ENCODE measurements around the gene MTFR1L. TPM values are rescaled to one million over a fixed set of nuclear protein-coding genes. Genes with fewer than 3 reads are reported as not detected.

MTFR1L gene
- total RNA-seq, 1 donor from 2014 or later: 46.3 TPM

DNA sequence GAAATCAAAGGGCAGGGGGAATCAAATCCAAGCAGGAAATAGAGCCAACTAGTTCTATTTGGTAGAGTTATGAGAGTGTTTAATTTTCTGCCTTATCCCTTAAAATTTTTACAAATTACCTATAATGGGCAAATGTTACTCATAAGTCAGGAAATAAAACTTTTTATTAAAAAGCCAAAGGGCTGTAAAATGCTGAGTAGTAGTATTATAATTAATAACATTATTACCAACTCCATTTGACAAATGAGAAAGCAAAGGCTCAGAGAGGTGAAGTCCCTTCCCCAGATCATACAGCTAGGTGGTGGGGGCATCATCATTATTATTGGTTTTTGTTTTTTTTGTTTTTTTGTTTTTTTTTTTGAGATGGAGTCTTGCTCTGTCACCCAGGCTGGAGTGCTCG, 16.4 kb upstream of the MTFR1L start:
- TF ChIP-seq, protein P1, sequence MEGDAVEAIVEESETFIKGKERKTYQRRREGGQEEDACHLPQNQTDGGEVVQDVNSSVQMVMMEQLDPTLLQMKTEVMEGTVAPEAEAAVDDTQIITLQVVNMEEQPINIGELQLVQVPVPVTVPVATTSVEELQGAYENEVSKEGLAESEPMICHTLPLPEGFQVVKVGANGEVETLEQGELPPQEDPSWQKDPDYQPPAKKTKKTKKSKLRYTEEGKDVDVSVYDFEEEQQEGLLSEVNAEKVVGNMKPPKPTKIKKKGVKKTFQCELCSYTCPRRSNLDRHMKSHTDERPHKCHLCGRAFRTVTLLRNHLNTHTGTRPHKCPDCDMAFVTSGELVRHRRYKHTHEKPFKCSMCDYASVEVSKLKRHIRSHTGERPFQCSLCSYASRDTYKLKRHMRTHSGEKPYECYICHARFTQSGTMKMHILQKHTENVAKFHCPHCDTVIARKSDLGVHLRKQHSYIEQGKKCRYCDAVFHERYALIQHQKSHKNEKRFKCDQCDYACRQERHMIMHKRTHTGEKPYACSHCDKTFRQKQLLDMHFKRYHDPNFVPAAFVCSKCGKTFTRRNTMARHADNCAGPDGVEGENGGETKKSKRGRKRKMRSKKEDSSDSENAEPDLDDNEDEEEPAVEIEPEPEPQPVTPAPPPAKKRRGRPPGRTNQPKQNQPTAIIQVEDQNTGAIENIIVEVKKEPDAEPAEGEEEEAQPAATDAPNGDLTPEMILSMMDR (IDR thresholded peaks at IDR 0.05; ENCODE audit: insufficient read depth, low read length, poor library complexity, severe bottlenecking): no peak
- Histone ChIP-seq H3K36me3 (ENCODE audit: control insufficient read depth, insufficient read depth, low read length) (no peaks in the 10 kb centered on the region), H3K27me3 (ENCODE audit: control insufficient read depth, insufficient read depth, low read length) (no peaks in the 10 kb centered on the region), H3K4me3 (ENCODE audit: low read depth, low read length) (no peak overlapping the region)
- no peak for DNase-seq (ENCODE audit: low read depth)

DNA sequence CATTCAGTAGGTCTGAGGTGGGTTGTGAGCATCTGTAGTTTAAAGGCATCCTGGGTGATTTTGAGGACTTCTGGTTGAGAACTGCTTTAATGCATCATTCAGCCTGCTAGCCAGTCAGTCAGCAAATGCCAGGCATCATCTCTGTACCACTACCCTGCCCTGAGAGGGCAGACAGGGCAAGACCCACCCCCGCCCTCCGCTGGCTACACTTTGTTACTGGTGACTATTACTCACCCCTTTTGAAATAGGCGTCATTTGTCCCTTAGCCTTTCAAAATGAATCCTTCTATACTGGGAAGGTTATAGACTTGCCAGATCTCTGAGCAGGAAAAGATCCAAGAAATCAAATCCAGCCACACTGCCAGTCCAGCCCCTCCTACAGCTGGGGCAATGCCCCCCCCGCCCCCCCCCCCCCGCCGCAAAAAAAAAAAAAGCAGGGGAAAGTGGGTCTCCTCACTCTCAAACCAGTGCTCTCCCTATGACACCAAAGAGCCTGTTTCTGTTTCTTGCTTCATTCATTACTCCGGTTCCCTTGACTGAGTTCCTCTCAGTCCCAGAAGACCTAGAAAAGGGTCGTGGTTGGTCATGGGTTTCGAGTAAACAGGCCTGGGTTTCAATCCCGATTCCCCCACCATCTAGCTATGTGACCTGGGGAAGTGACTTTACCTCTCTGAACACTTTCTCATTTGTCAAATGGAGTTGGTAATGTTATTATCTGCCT, 15.3 kb upstream of the MTFR1L start:
- no peak for DNase-seq (ENCODE audit: low read depth)
- TF ChIP-seq, protein P1 (IDR thresholded peaks at IDR 0.05; ENCODE audit: insufficient read depth, low read length, poor library complexity, severe bottlenecking): no peak
- Histone ChIP-seq H3K4me3 (ENCODE audit: low read depth, low read length) (no peak overlapping the region), H3K36me3 (ENCODE audit: control insufficient read depth, insufficient read depth, low read length) (no peaks in the 10 kb centered on the region), H3K27me3 (ENCODE audit: control insufficient read depth, insufficient read depth, low read length) (no peaks in the 10 kb centered on the region)

DNA sequence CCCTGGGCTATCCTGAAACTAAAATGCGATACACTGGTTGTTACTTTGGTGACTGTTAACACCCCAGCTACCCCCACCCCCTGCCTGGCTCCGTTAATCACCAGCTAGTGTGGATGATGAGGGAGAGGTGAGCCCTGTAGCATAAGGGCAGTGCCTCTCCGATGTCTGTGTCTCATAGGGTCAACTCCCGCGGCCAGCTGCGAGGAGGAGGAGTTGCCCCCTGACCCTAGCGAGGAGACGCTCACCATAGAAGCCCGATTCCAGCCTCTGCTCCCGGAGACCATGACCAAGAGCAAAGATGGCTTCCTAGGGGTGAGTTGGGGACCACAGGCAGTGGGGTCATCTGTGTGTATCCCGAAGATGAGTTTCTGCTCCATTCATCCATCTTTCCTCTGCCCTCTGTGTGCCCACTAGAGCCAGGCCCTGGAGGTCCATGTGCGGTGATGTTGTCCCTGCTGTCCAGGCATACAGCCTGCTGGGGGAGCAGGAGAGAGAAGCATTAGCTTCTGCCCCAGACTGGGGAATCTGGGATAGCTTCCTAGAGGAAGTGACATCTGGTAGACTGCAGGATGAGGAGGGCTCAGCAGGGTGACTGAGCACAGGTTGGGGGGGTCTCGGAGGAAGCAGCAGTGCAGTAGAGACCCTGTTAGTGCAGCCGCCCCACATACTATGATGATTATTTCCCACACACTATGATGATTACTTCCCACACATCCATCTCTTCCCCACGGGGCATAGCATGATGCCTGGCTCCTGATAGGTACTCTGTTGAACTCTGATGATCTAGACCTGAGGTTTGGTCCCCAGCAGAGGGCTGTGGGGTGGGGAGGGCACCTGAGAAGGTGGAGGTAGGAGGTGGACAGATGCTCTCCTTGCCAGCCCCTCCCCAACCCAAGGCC, 14.5 kb upstream of the MTFR1L start:
- H3K4me3 ChIP-seq (ENCODE audit: low read depth, low read length): no peak overlapping the region
- no peaks in the 10 kb centered on the region for H3K36me3 ChIP-seq (ENCODE audit: control insufficient read depth, insufficient read depth, low read length)
- no peak for DNase-seq (ENCODE audit: low read depth)
- TF ChIP-seq, protein P1 (IDR thresholded peaks at IDR 0.05; ENCODE audit: insufficient read depth, low read length, poor library complexity, severe bottlenecking): no peak
- H3K27me3 ChIP-seq (ENCODE audit: control insufficient read depth, insufficient read depth, low read length): no peaks in the 10 kb centered on the region

DNA sequence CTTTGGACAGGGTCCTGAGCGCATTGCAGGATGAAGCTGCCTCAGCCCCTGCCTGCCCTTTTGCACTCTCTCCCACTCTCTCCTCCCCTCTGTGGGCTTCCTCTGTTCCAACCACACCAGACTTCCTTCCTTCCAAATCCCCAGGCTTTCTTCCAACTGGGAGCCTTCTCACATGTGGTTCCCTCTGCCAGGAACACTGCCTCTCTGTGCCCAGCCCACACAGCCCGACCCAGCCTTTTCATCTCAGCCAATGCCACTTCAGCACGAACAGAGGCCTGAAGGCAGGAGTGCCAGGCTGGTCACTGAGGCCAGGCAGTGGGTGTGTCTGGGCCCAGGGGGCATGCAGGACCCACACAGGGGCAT, 13.9 kb upstream of the MTFR1L start:
- H3K36me3 ChIP-seq (ENCODE audit: control insufficient read depth, insufficient read depth, low read length): no peaks in the 10 kb centered on the region
- no peak for DNase-seq (ENCODE audit: low read depth)
- no peaks in the 10 kb centered on the region for H3K27me3 ChIP-seq (ENCODE audit: control insufficient read depth, insufficient read depth, low read length)
- TF ChIP-seq, protein P1 (IDR thresholded peaks at IDR 0.05; ENCODE audit: insufficient read depth, low read length, poor library complexity, severe bottlenecking): no peak
- H3K4me3 ChIP-seq (ENCODE audit: low read depth, low read length): no peak overlapping the region

DNA sequence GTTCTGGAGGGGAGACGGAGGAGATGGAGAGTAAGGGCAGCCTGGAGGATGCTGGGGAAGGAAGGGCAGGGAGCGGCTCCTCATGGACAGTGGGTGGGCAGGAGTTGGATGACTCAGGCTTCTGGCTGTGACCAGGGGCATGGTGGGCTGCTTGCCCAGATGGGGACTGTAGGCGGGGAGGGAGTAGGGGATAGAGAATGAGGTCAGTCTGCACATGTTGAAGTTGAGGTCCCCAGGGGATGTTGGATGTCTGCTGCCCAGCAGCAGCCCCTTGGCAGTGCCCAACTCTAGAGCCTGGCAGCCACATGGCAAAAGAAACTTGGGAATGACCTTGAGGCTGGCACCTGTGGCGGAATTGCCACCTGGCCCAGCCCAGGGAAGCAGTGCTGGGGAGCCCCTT, 13.3 kb upstream of the MTFR1L start:
- no peaks in the 10 kb centered on the region for H3K36me3 ChIP-seq (ENCODE audit: control insufficient read depth, insufficient read depth, low read length)
- DNase-seq (ENCODE audit: low read depth): no peak
- TF ChIP-seq, protein P1 (IDR thresholded peaks at IDR 0.05; ENCODE audit: insufficient read depth, low read length, poor library complexity, severe bottlenecking): no peak
- H3K27me3 ChIP-seq (ENCODE audit: control insufficient read depth, insufficient read depth, low read length): no peaks in the 10 kb centered on the region
- H3K4me3 ChIP-seq (ENCODE audit: low read depth, low read length): no peak overlapping the region

Data from kidney epithelial cell (primary cell).